ENCODE data around the gene MYDGF. TPM values are rescaled to one million over a fixed set of nuclear protein-coding genes. Genes with fewer than 3 reads are reported as not detected.
"Not testable (repeated sequence)": the region's sequence is repeated elsewhere in the genome, so short reads cannot be mapped to it uniquely, and the experiment has no call there.

MYDGF gene
- 68.1 TPM for polyA plus RNA-seq (2013, experiment 1 of 2)
- polyA plus RNA-seq (2013, experiment 2 of 2): 65.0 TPM

DNA sequence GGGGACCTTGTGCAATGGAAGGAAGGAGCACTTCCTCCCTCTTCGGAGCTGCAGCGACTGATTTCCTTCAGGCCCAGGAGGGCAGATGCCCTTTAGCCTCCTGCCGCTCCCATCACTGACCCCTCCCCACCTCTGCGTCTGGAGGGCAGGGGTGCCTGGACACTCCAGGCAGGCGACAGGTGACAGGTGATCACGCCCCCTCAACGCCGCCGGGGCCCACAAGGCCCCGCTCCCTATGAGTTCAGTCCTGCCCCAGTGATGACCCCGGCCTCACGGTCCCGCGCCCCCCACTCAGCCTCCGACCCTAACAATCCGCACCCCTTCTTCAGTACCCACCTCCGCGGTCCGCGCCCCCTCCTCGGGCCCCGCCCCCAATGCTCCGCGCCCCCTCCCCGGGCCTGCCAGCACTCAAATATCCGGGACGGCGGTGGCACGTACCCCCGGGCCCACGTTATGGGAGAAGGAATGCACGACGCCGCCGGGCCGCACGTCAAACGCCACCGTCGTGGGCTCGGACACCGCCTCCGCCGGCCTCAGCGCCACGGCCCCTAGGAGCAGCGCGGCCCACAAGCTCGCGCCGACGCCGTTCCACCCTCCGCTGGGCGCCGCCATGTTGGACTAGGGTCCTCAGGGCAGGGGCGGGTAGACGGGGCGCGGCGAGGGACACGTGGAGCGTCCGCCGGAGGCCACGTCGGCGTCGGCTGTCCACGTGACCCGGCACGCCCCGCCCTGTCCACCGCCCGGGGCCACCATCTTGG is at the start of gene MYDGF:
MYDGF (minus strand) TSS at position 620 of the 758 bp plus-strand sequence; CDS start at position 612, 8 bp downstream.
- Histone ChIP-seq H3K9ac (ENCODE audit: low read depth, low read length) (peak within 1 kb of the TSS; percentile 93), H3K4me1 (ENCODE audit: insufficient read depth, low read length) (no peaks in the 10 kb centered on the region), H3K4me3 (ENCODE audit: low read length) (peak within 1 kb of the TSS; percentile 95), H3K27ac (ENCODE audit: low read depth, low read length) (peak within 1 kb of the TSS; percentile 84), H3K9me3 (ENCODE audit: insufficient read depth, low read depth, low read length) (no peaks in the 10 kb centered on the region), H3K27me3 (ENCODE audit: insufficient read depth, low read length) (no peaks in the 10 kb centered on the region), H3K36me3 (ENCODE audit: insufficient read depth, low read length) (peaks cover 26% of the 10 kb centered on the region)
- under 1% methylated on average over 75 of the region's 75 CpGs for whole genome bisulfite sequencing

GRCh38 chr19:4719499-4719866 is 49.3 kb upstream of the MYDGF start:
- H3K27me3 ChIP-seq (ENCODE audit: insufficient read depth, low read length): no peaks in the 10 kb centered on the region
- H3K36me3 ChIP-seq (ENCODE audit: insufficient read depth, low read length): peaks cover 55% of the 10 kb centered on the region
- WGBS: 96% methylated on average over 11 of the region's 11 CpGs
- H3K27ac ChIP-seq (ENCODE audit: low read depth, low read length): no peak overlapping the region
- H3K9ac ChIP-seq (ENCODE audit: low read depth, low read length): no peak overlapping the region
- H3K4me3 ChIP-seq (ENCODE audit: low read length): no peak overlapping the region
- 0 out of 2 replicates have a peak, but pooled peaks cover 5% of the 10 kb centered on the region for H3K4me1 ChIP-seq (ENCODE audit: insufficient read depth, low read length)
- no peaks in the 10 kb centered on the region for H3K9me3 ChIP-seq (ENCODE audit: insufficient read depth, low read depth, low read length)

DNA sequence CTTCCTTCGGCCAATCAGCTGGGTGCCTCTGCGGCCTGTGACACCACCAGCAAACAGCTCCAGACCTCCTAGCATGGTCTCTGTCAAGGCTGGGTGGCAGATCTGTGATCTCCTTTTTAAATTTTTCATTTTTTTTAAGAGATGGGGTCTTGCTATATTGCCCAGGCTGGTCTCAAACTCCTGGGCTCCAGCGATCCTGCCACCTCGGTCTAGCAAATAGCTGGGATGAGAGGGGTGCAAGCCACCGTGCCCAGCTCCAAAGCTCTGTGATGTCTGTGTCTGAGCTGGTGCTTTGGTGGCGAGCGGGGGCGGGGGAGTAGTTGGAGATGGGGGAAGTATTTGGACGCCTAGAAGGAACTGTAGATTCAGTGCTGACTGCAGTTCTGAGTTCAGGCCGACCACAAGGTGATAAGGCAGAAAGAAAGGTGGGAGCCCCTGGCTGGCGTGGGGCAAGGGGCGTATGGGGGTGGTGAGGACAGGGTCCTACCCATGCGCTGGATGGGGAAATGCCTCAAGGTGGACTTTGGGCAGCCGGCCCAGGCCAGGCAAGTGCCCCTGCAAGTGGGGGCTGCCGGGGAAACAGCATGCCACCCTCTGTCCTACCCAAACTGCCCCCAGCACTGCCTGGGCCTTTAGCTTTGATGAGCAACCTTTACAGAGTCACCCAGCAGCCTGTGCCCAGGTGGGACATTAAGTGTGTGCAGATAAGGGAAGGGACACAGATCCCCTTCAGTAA is 48.0 kb upstream of the MYDGF start:
- peaks cover 68% of the 10 kb centered on the region for H3K36me3 ChIP-seq (ENCODE audit: insufficient read depth, low read length)
- no peak overlapping the region for H3K9ac ChIP-seq (ENCODE audit: low read depth, low read length)
- H3K27me3 ChIP-seq (ENCODE audit: insufficient read depth, low read length): no peaks in the 10 kb centered on the region
- no peak overlapping the region for H3K27ac ChIP-seq (ENCODE audit: low read depth, low read length)
- H3K9me3 ChIP-seq (ENCODE audit: insufficient read depth, low read depth, low read length): no peaks in the 10 kb centered on the region
- WGBS: 93% methylated on average over 15 of the region's 15 CpGs
- H3K4me3 ChIP-seq (ENCODE audit: low read length): no peak overlapping the region
- H3K4me1 ChIP-seq (ENCODE audit: insufficient read depth, low read length): 0 out of 2 replicates have a peak, but pooled peaks cover 5% of the 10 kb centered on the region

GRCh38 chr19:4717191-4717965 is 47.2 kb upstream of the MYDGF start:
- WGBS: 97% methylated on average over 23 of the region's 23 CpGs
- Histone ChIP-seq H3K9ac (ENCODE audit: low read depth, low read length) (no peak overlapping the region), H3K9me3 (ENCODE audit: insufficient read depth, low read depth, low read length) (no peaks in the 10 kb centered on the region), H3K27me3 (ENCODE audit: insufficient read depth, low read length) (no peaks in the 10 kb centered on the region), H3K4me1 (ENCODE audit: insufficient read depth, low read length) (0 out of 2 replicates have a peak, but pooled peaks cover 3% of the 10 kb centered on the region), H3K27ac (ENCODE audit: low read depth, low read length) (no peak overlapping the region), H3K36me3 (ENCODE audit: insufficient read depth, low read length) (peaks cover 76% of the 10 kb centered on the region), H3K4me3 (ENCODE audit: low read length) (no peak overlapping the region)

DNA sequence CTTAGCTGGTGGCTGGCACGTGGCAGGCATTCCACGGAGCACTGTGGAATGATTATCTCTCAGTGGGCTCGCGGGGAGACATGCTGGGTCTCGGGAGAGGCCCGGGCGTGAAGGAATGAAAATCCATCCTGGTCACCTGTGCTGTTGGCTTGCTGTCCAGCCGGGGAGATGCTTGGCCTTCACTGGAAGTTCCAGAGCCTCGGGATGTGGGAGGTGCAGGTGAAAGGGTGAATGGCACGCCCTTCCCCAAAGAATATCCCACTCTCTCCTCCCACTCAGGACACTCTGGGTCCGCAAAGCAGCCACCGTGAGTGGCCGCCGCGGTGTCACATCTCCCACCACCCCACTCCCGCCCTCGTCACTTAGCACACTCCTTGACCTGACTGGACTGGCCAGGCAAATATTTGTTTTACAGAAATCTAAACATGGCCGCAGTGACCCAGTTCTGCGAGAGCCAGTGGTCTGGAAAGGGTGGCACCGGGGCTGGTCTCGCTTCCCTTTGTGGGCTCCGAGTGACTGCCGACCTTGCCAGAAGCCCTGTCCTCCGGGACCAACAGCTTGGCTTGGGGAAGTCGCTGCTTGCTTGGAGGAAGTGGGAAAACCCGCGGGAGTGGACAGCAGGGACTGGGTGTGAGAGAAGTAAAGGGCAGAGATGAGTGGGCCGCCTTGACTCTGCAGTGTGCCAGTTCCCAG is 45.5 kb upstream of the MYDGF start:
- no peak overlapping the region for H3K9ac ChIP-seq (ENCODE audit: low read depth, low read length)
- peaks cover 83% of the 10 kb centered on the region for H3K36me3 ChIP-seq (ENCODE audit: insufficient read depth, low read length)

GRCh38 chr19:4715178-4715528 is 45.0 kb upstream of the MYDGF start:
- H3K4me3 ChIP-seq (ENCODE audit: low read length); H3K9me3 ChIP-seq (ENCODE audit: insufficient read depth, low read depth, low read length); H3K4me1 ChIP-seq (ENCODE audit: insufficient read depth, low read length); H3K27ac ChIP-seq (ENCODE audit: low read depth, low read length); H3K9ac ChIP-seq (ENCODE audit: low read depth, low read length); H3K27me3 ChIP-seq (ENCODE audit: insufficient read depth, low read length): not testable (repeated sequence)
- H3K36me3 ChIP-seq (ENCODE audit: insufficient read depth, low read length): peaks cover 85% of the 10 kb centered on the region
- 93% methylated on average over 6 of the region's 6 CpGs for WGBS

More for the DNA sequence above, 45.5 kb upstream of the MYDGF start:
- no peak overlapping the region for H3K4me3 ChIP-seq (ENCODE audit: low read length)
- no peaks in the 10 kb centered on the region for H3K27me3 ChIP-seq (ENCODE audit: insufficient read depth, low read length)
- no peaks in the 10 kb centered on the region for H3K4me1 ChIP-seq (ENCODE audit: insufficient read depth, low read length)
- H3K9me3 ChIP-seq (ENCODE audit: insufficient read depth, low read depth, low read length): no peaks in the 10 kb centered on the region
- no peak overlapping the region for H3K27ac ChIP-seq (ENCODE audit: low read depth, low read length)
- WGBS: 96% methylated on average over 27 of the region's 28 CpGs

- Histone ChIP-seq H3K4me1 (ENCODE audit: insufficient read depth, low read length) (no peaks in the 10 kb centered on the region), H3K36me3 (ENCODE audit: insufficient read depth, low read length) (peaks cover 89% of the 10 kb centered on the region), H3K27ac (ENCODE audit: low read depth, low read length) (no peak overlapping the region), H3K9ac (ENCODE audit: low read depth, low read length) (no peak overlapping the region), H3K4me3 (ENCODE audit: low read length) (no peak overlapping the region), H3K9me3 (ENCODE audit: insufficient read depth, low read depth, low read length) (no peaks in the 10 kb centered on the region), H3K27me3 (ENCODE audit: insufficient read depth, low read length) (no peaks in the 10 kb centered on the region)
- 95% methylated on average over 27 of the region's 27 CpGs for WGBS
These were observed 43.9 kb upstream of the MYDGF start for GRCh38 chr19:4714016-4714415.

- Histone ChIP-seq H3K9ac (ENCODE audit: low read depth, low read length) (no peak overlapping the region), H3K4me3 (ENCODE audit: low read length) (no peak overlapping the region), H3K9me3 (ENCODE audit: insufficient read depth, low read depth, low read length) (no peaks in the 10 kb centered on the region), H3K27ac (ENCODE audit: low read depth, low read length) (no peak overlapping the region), H3K4me1 (ENCODE audit: insufficient read depth, low read length) (no peaks in the 10 kb centered on the region), H3K36me3 (ENCODE audit: insufficient read depth, low read length) (peaks cover 86% of the 10 kb centered on the region), H3K27me3 (ENCODE audit: insufficient read depth, low read length) (no peaks in the 10 kb centered on the region)
- WGBS: 92% methylated on average over 32 of the region's 32 CpGs
These were observed 43.3 kb upstream of the MYDGF start for GRCh38 chr19:4713384-4713951.

GRCh38 chr19:4712771-4713170 is 42.6 kb upstream of the MYDGF start:
- Histone ChIP-seq H3K9ac (ENCODE audit: low read depth, low read length) (no peak overlapping the region), H3K4me3 (ENCODE audit: low read length) (no peak overlapping the region), H3K9me3 (ENCODE audit: insufficient read depth, low read depth, low read length) (no peaks in the 10 kb centered on the region), H3K36me3 (ENCODE audit: insufficient read depth, low read length) (peaks cover 82% of the 10 kb centered on the region), H3K4me1 (ENCODE audit: insufficient read depth, low read length) (no peaks in the 10 kb centered on the region), H3K27me3 (ENCODE audit: insufficient read depth, low read length) (no peaks in the 10 kb centered on the region), H3K27ac (ENCODE audit: low read depth, low read length) (no peak overlapping the region)
- 96% methylated on average over 14 of the region's 14 CpGs for WGBS

- Histone ChIP-seq H3K9ac (ENCODE audit: low read depth, low read length) (no peak overlapping the region), H3K4me1 (ENCODE audit: insufficient read depth, low read length) (no peaks in the 10 kb centered on the region), H3K36me3 (ENCODE audit: insufficient read depth, low read length) (peaks cover 72% of the 10 kb centered on the region), H3K27ac (ENCODE audit: low read depth, low read length) (no peak overlapping the region), H3K9me3 (ENCODE audit: insufficient read depth, low read depth, low read length) (no peaks in the 10 kb centered on the region), H3K27me3 (ENCODE audit: insufficient read depth, low read length) (no peaks in the 10 kb centered on the region), H3K4me3 (ENCODE audit: low read length) (no peak overlapping the region)
- WGBS: 95% methylated on average over 8 of the region's 8 CpGs
These were observed 41.1 kb upstream of the MYDGF start for GRCh38 chr19:4711211-4711610.

Data from HUES64 (cell line).